IMR-90 (cell line): ENCODE measurements around the gene OR2T11. TPM values are rescaled to one million over a fixed set of nuclear protein-coding genes. Genes with fewer than 3 reads are reported as not detected.
"Not testable (repeated sequence)": the region's sequence is repeated elsewhere in the genome, so short reads cannot be mapped to it uniquely, and the experiment has no call there.

Experiments used
- ATAC-seq: fragments of 200-7000 bp; cut with Tn5 transposase; 2 replicates; pipeline ENCODE4 v1.9.1; 2020; ENCODE audit warnings: low read depth, mild to moderate bottlenecking, moderate library complexity
- BruUV-seq: library from RNA; stranded (reverse); fragments of 400-500 nt; replicated peaks from 2 replicates; lab custom pipeline; 2021; lab: Mats Ljungman, UMichigan
- CTCF ChIA-PET: fragments of 300-600 bp; formaldehyde crosslinking; extraction: SDS; loops from one replicate; lab custom pipeline; 2021; ENCODE audit warnings: antibody characterized with exemption; lab: Yijun Ruan, JAX
- POLR2A ChIA-PET: fragments of 300-600 bp; sonication (Branson Sonifier 250); formaldehyde crosslinking; loops from one replicate; lab custom pipeline; 2022; ENCODE audit warnings: antibody characterized with exemption; ENCODE audit not compliant: unreplicated experiment; lab: Charles Lee
- DNase-seq: peaks from one replicate; pipeline ENCODE4 v3.0.0; 2013
- H2AFZ ChIP-seq: replicated peaks from 2 replicates; pipeline ENCODE3; 2013; ENCODE audit warnings: low read length, mild to moderate bottlenecking; ENCODE audit not compliant: poor library complexity
- H2AK5ac ChIP-seq: 2 replicates; pipeline ENCODE4 v1.6.1; 2013; ENCODE audit warnings: low read depth, low read length, inconsistent platforms
- H2AK9ac ChIP-seq: replicated peaks from 2 replicates; pipeline ENCODE3; 2013; ENCODE audit warnings: mild to moderate bottlenecking, low read depth, low read length, moderate library complexity; ENCODE audit not compliant: poor library complexity
- H2BK120ac ChIP-seq: 2 replicates; pipeline ENCODE4 v1.6.1; 2013; ENCODE audit warnings: low read depth, low read length, inconsistent platforms
- H2BK15ac ChIP-seq: 3 replicates; pipeline ENCODE4 v1.6.1; 2013; ENCODE audit warnings: low read depth, low read length, inconsistent platforms
- H2BK20ac ChIP-seq: 2 replicates; pipeline ENCODE4 v1.6.1; 2013; ENCODE audit warnings: low read depth, mild to moderate bottlenecking, inconsistent platforms, low read length, moderate library complexity
- H2BK5ac ChIP-seq: 2 replicates; pipeline ENCODE4 v1.6.1; 2013; ENCODE audit warnings: mild to moderate bottlenecking, low read depth, low read length, inconsistent platforms; ENCODE audit not compliant: poor library complexity, severe bottlenecking
- H3K14ac ChIP-seq: replicated peaks from 2 replicates; pipeline ENCODE4 v1.6.1; 2013; ENCODE audit warnings: low read depth, low read length, inconsistent platforms
- H3K18ac ChIP-seq: 2 replicates; pipeline ENCODE4 v1.6.1; 2013; ENCODE audit warnings: low read depth, low read length, control low read depth
- H3K23ac ChIP-seq: 2 replicates; pipeline ENCODE4 v1.6.1; 2013; ENCODE audit warnings: low read depth, low read length, inconsistent platforms
- H3K27ac ChIP-seq: 2 replicates; pipeline ENCODE4 v1.5.1; 2013; ENCODE audit warnings: mild to moderate bottlenecking, control low read depth, low read length; ENCODE audit not compliant: insufficient read depth
- H3K27me3 ChIP-seq: 2 replicates; pipeline ENCODE4 v1.6.1; 2013; ENCODE audit warnings: low read length; ENCODE audit not compliant: control insufficient read depth, insufficient read depth
- H3K36me3 ChIP-seq: 2 replicates; pipeline ENCODE4 v1.6.1; 2013; ENCODE audit warnings: low read length, mixed read lengths; ENCODE audit not compliant: control insufficient read depth, insufficient read depth
- H3K4ac ChIP-seq: 2 replicates; pipeline ENCODE4 v1.6.1; 2013; ENCODE audit warnings: low read depth, low read length, inconsistent platforms
- H3K4me1 ChIP-seq: 2 replicates; pipeline ENCODE4 v1.6.1; 2013; ENCODE audit warnings: low read length, mixed read lengths; ENCODE audit not compliant: control insufficient read depth, insufficient read depth
- H3K4me2 ChIP-seq: 2 replicates; pipeline ENCODE4 v1.6.1; 2013; ENCODE audit warnings: low read depth, mild to moderate bottlenecking, control low read depth, low read length, moderate library complexity
- H3K4me3 ChIP-seq: 2 replicates; pipeline ENCODE4 v1.5.1; 2013; ENCODE audit warnings: low read depth, mild to moderate bottlenecking, control low read depth, low read length, moderate library complexity; ENCODE audit not compliant: insufficient read depth
- H3K56ac ChIP-seq: 2 replicates; pipeline ENCODE4 v1.6.1; 2013; ENCODE audit warnings: low read length, inconsistent platforms; ENCODE audit not compliant: insufficient read depth; ENCODE audit errors: extremely low read depth
- H3K79me1 ChIP-seq, 2 experiments: 2 replicates each; pipeline ENCODE4 v1.6.1; 2013; ENCODE audit warnings: low read length in 2 of 2, inconsistent platforms in 1 of 2, low read depth in 1 of 2
- H3K9ac ChIP-seq: 2 replicates; pipeline ENCODE4 v1.6.1; 2013; ENCODE audit warnings: low read depth, low read length, control low read depth
- H3K9me1 ChIP-seq: 2 replicates; pipeline ENCODE4 v1.6.1; 2013; ENCODE audit warnings: low read length, inconsistent platforms; ENCODE audit not compliant: insufficient read depth
- H3K9me3 ChIP-seq: 2 replicates; pipeline ENCODE4 v1.6.1; 2013; ENCODE audit warnings: low read length; ENCODE audit not compliant: control insufficient read depth, insufficient read depth
- H4K20me1 ChIP-seq: 2 replicates; pipeline ENCODE4 v1.6.1; 2013; ENCODE audit warnings: low read length, inconsistent platforms; ENCODE audit not compliant: insufficient read depth
- H4K5ac ChIP-seq: 2 replicates; pipeline ENCODE4 v1.6.1; 2013; ENCODE audit warnings: mild to moderate bottlenecking, low read depth, low read length, control low read depth
- H4K8ac ChIP-seq, 2 experiments: 2 replicates each; pipeline ENCODE4 v1.6.1; 2013; ENCODE audit warnings: low read depth in 2 of 2, low read length in 2 of 2, control low read depth in 1 of 2, inconsistent platforms in 1 of 2
- H4K91ac ChIP-seq: 2 replicates; pipeline ENCODE4 v1.6.1; 2013; ENCODE audit warnings: low read depth, low read length, inconsistent platforms; ENCODE audit not compliant: insufficient read depth
- WGBS, 2 experiments: methylation state at CpG; one replicate each; pipeline versions ENCODE4 v1.1.5 to v1.1.7; 2013; ENCODE audit warnings: missing lambda C conversion rate in 2 of 2; ENCODE audit not compliant: insufficient read length in 1 of 2; ENCODE audit errors: extremely low coverage in 2 of 2; 5-methylcytosine and 5-hydroxymethylcytosine counted together
- dilution Hi-C: fragments of 300-500 bp; cut with HindIII; formaldehyde crosslinking; loops from one replicate; pipeline ENCODE4 v1.14.3; 2018; ENCODE audit warnings: low sequenced_read_pairs; ENCODE audit not compliant: unreplicated experiment
- in situ Hi-C: fragments of 300-500 bp; cut with MboI; formaldehyde crosslinking; loops from 3 replicates; pipeline ENCODE4 v1.14.3; 2019; ENCODE audit warnings: low sequenced_read_pairs, inconsistent platforms, mixed read lengths
- intact Hi-C: fragments of 100-400 bp; cut with micrococcal nuclease; formaldehyde crosslinking; loops from 2 replicates; pipeline ENCODE4 v1.10.0; 2022
- polyA plus RNA-seq, 3 experiments: library from polyadenylated mRNA; depleted of rRNA; stranded (reverse); fragments of >200 nt; gene quantifications; 2 replicates each; pipeline ENCODE4 v1.2.3, GENCODE V29; 2012; ENCODE audit warnings: low replicate concordance in 1 of 3
- total RNA-seq: library from RNA; depleted of rRNA; stranded (reverse); fragments of >200 nt; gene quantifications from 2 replicates; pipeline ENCODE4 v1.2.3, GENCODE V29; 2012

The OR2T11 gene
- total and polyA plus RNA-seq, 2 of the 4 experiments (the other 2 are of a cell fraction) = not detected

DNA sequence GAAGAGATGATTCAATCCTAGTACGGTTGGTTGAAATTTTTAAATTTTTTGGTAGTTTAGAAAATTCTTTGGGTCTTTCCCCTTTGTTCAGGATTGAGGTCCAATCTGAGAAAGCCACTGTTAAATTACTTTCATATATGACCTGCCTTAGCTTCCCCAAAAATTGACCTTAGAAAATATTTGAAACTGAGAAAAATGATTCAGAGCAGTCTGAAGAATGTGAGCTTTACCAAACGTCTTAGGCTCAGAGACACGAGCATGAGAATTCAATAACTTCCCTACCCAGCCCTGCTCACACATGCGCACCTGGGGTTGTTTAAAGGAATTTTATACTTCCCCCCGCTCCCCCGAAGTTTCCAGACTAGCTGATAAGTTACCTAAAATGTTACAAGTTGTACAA lies 21.9 kb upstream of the OR2T11 start:
- H3K18ac ChIP-seq, H3K4me3 ChIP-seq, H4K91ac ChIP-seq, H2BK120ac ChIP-seq, CTCF ChIA-PET, POLR2A ChIA-PET, H2BK20ac ChIP-seq, H3K56ac ChIP-seq, H3K9me1 ChIP-seq, H3K14ac ChIP-seq, H4K5ac ChIP-seq, H2AK5ac ChIP-seq, intact Hi-C loops, H3K79me1 ChIP-seq, H2BK15ac ChIP-seq, H3K9me3 ChIP-seq, H3K27ac ChIP-seq, H2AFZ ChIP-seq, H3K27me3 ChIP-seq, H3K9ac ChIP-seq, H4K20me1 ChIP-seq, H3K4me2 ChIP-seq, H2BK5ac ChIP-seq, dilution Hi-C loops, H3K4me1 ChIP-seq, H2AK9ac ChIP-seq, BruUV-seq, in situ Hi-C loops, H3K23ac ChIP-seq, DNase-seq, H3K36me3 ChIP-seq, ATAC-seq, H3K4ac ChIP-seq, H4K8ac ChIP-seq: not testable (repeated sequence)
- no CpG with 5 or more reads among the region's 6 CpGs for WGBS, 2 experiments

DNA sequence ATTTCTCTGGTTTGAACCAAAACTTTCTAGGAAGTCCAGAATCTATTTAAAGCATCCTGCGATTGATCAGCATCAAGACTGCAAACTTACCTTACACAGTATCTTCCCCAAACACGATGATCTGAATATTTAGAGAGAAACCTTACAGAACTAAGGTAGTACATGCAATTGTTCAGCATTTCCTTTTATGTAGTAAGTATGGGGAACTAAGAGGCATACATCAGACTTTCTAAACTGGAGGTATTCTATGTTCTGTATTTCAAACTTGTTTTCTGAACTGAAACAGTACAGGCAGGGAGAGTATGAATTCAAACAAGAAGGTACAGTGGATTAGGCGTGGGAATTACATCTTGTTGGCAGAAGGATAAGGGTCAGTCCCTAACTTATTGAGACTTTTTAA lies 20.5 kb upstream of the OR2T11 start, which contains the start of gene OR2T27:
Gene OR2T27, minus strand, starts transcription at position 175 of the 400 bp plus-strand sequence. CDS start 4,644 bp downstream, outside the sequence.
- H3K79me1 ChIP-seq, H3K23ac ChIP-seq, H2AFZ ChIP-seq, H4K20me1 ChIP-seq, BruUV-seq, H3K4me2 ChIP-seq, intact Hi-C loops, POLR2A ChIA-PET, H3K9me3 ChIP-seq, H3K36me3 ChIP-seq, H3K4ac ChIP-seq, H2AK9ac ChIP-seq, H4K8ac ChIP-seq, H3K9me1 ChIP-seq, H2BK120ac ChIP-seq, CTCF ChIA-PET, H3K27ac ChIP-seq, H3K14ac ChIP-seq, H4K5ac ChIP-seq, H3K18ac ChIP-seq, H2BK15ac ChIP-seq, ATAC-seq, dilution Hi-C loops, H3K4me3 ChIP-seq, H2BK20ac ChIP-seq, H2AK5ac ChIP-seq, H4K91ac ChIP-seq, H3K56ac ChIP-seq, in situ Hi-C loops, DNase-seq, H3K4me1 ChIP-seq, H3K27me3 ChIP-seq, H2BK5ac ChIP-seq, H3K9ac ChIP-seq: not testable (repeated sequence)
- no CpG with 5 or more reads among the region's 3 CpGs for WGBS, 2 experiments
